Measurements from ENCODE around the gene PRLHR. TPM values are rescaled to one million over a fixed set of nuclear protein-coding genes. Genes with fewer than 3 reads are reported as not detected.

Gene PRLHR
- total RNA-seq, 1 experiment from 2014 or later: not detected

DNA sequence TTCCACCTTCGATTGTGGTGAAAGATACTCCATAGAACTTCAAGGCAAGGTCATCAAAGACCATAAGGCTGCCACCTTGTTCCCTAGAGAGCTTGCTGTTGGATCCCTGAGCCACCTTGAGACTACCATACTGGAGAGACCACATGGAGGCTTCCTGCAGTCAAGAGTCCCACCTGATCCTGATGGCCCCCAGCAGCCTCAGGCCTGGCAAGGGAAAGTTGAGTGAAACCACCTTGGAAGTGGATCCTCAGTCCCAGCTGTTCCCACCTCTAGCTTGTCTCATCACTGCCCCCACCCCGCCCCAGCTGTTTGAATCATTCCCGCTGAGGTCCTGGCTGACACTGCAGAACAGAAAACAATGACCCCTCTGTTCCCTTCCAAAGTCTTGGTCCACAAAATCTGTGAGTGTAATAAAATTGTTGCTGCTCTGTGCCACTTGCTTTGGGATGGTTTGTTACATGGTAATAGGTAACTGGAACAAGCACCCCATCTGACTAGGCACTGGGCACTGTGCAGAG is 32.0 kb downstream of the PRLHR start:
- DNase-seq (ENCODE audit: low spot score): no peak

DNA sequence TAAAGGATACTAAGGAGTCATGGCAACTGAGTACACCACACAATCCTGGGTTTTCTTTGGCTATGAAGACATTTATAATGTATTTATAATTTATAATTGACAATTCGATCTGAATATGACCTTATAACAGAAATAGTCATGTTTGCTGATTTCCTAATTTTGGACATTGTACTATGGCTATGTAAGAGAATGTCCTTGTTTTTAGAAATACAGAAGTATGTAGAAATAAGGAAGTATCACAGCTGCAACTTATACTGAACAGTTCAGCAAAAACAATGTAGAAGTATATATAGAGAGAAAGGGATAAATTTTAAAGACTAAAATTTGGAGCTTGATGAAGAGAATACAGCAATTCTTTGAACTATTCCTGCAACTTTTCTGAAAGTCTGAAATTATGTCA is 32.6 kb downstream of the PRLHR start:
- no peak for DNase-seq (ENCODE audit: low spot score)

DNA sequence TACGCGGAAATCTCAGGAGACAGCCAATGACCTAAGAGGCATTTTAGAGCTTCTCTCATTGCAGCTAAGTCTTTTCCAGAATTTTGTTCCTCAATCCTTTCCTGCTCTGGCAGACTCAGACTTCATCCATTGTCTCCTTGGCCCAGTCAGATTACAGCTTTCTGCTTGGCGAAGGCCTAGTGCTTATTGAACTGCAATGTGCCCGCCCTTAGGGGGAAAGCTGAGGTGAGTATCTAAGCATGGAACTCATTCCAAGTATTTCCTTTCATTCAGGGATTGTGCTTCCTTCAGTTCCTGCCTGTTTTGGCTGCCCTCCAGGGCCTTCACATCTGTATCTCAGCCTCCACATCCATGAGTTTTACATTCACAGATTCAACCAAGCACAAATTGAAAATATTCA is 37.5 kb downstream of the PRLHR start:
- no peak for DNase-seq (ENCODE audit: low spot score)

DNA sequence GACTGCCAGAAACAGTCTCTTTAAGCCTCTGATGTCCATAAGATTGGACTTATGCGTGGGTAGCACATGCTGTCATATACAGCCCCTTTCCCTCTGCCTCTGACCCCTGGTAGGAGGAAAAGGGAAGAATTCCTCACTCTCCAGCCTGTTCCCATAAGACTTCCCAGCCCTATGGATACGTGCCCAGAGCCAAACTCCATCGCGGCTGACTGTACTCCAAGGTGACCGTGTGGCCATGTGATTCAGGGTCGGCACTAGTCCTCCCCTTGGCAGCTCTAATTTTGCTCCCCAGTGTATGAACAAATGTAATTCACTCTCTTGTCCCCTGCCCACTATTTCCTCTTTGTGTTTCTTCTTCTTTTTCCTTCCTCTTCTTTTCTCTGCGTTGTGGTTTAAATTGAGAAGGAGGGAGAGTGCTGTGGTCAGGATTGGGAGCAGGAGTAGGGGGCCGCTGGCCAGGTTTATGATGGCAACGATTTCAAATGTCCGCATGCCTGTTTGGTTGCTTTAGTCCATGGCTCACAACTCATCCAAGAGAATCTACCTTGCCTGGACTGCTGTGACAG is 43.8 kb downstream of the PRLHR start:
- no peak for DNase-seq (ENCODE audit: low spot score)

DNA sequence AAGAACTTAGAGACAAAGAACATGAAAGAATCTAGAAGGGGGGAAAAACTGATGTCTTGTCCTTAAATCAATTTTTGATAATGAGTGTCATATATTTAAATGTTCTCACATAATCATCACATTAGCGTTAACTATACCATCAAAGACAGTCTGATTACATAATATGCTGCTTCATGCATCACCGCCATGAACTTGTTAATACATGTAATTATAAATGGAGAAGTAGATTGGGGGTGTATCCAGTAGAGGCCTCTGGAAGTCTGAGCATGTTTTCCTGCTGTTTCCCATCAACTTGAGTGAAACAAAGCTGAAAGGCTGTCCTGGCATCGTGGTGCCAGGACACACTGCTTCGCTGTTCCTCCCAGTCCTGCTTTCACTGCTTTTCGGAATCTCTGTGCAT is 48.2 kb downstream of the PRLHR start:
- DNase-seq (ENCODE audit: low spot score): no peak

DNA sequence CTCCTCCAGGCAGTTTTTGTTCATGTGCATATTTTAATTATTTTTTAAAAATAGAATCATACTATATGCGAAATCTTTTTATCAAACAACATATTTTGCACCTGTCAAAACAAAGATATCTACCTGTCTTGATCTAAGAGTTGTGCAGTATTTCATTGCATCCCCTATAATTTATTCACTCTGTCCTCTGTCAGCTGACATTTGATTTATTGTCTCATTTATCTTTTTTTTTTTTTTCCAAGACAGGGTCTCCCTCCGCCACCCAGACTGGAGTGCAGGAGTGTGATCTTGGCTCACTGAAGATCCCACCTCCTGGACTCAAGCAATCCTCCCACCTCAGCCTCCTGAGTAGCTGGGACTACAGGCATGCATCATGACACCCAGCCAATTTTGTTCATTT is 49.0 kb downstream of the PRLHR start:
- no peak for DNase-seq (ENCODE audit: low spot score)

DNA sequence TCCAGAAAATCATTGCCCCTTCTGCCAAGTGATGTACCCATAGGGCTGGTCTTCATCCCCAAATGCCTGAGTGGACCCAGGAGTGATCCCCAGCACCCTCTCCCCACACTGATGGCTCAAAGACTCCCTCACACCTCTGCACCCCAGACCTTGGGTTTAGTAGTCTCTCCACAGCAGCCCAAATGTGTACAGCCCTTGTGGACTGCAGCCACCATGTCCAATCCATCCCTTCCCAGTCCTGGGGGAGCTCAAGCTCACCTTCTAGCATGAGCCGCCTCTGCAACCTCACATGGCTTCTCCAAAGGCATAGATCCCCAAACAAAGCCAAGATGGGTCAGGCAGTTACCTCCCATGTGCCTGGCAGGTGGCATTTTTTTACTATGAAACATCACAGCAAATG is 50.1 kb downstream of the PRLHR start:
- no peak for DNase-seq (ENCODE audit: low spot score)

DNA sequence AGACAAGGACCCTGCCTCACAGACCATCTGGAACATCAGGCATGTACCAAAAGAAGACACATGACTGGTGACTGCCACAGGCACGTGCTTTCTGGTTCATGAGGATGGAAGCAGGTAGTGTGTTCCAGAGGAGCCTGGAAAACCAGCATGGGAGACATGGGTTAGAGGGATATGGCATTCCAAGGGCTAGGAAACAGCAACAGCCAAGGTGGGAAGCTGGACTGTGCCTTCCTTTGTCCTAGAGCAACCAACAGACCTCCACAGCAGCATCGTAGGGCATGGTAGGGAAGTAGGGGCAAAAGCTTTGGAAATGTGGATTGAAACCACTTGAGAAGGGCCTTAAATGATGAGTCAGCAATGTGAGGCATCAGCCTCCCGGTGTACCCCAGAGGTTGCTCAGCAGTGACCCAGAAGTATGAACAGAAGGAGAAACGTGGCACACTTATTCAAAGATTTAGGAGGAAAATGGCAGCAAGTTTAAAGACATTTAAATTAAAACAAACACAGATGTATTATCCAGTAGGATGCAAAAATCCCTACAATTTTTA is 51.0 kb downstream of the PRLHR start:
- DNase-seq (ENCODE audit: low spot score): no peak

DNA sequence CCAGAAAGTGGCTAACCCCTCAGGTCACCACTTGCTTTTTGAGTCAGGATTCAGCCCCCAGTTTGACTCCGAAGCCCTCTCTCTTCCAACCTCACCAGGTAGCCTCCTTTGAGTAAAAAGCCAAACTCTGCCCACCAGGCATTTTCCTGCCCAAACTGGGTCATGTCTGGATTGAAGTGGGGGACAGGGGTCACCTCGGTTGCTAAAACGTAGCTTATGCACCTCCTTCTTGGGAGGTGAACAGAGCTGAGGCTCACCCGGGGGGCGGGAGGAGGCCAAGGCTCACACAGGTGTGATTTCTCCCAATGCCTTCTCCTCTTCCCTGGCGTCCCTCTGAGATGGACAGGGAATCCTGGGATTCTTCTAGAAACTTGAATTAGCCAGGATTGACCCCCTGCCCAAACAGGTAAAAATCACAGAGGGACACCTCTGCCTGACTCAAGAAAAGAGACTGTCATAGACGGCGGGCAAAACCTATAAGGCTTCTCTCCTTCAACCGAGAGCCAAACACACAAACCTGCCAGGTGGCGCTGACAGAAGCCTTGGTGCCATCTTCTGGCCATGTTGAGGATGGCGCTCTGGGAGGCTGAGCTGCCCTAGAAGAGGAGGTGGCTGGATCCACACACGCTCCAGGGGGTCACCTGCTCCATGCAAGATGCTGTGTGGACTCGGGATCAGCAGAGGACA is 51.6 kb downstream of the PRLHR start:
- DNase-seq (ENCODE audit: low spot score): peak; percentile 67

DNA sequence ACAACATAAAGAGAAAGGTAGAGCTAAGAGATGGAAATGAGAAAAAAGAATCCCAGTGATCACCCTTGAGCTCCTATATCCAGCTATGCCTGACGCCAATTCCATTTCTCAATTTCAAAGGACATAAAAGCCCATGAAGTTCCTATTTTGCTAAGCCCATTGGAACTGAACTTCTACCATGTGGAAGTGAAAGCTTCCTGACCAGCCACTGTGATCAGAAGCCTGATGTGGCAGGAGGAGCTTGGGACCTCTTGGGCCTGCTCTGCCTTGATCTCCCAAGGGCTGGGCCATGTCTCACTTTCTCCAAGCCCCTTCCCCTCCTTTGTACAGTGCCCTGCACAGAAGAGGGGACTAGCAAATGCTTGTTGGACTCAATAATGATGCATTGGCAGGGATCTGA is 52.7 kb downstream of the PRLHR start:
- no peak for DNase-seq (ENCODE audit: low spot score)

DNA sequence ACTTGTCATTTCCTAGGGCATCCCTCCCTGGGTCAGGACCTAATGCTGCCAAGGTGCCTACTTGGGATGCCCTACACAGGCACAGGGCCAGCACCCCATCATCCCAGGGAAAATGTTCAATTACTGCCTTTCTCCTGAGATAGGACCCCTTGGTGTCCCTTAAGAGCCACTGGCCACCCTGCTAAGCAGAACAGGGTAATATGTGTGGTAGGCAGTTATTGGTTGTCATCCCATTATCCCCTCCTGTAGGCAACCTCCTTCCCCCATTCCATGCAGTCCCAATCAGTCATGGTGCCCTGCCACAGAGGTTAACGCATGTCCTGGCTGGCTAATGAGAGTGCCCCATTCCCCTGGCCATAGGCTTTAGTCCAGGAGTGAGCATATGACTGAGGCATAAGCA is 53.2 kb downstream of the PRLHR start:
- no peak for DNase-seq (ENCODE audit: low spot score)

DNA sequence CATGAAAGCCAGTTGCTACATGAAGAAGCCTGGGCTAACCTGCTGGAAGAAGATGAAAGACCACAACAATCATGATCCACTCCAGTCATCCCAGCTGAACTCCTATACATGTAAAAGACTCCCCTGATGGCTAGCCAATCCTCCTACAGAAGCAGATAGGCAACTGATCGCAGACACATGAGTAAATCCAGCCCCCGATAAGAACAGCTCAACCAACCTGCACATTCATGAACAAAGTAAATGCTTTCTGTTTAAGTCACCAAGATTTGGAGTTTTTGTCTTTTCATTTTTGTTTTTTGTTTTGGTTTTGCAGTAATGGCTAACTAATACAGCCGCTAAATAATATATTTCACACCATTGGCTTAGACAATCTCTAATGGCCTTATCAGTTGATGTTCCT is 53.7 kb downstream of the PRLHR start:
- DNase-seq (ENCODE audit: low spot score): no peak

Other genes starting within 250 kb of the PRLHR start
- gene CACUL1, start 159.3 kb upstream of the PRLHR start, total RNA-seq (2014; rRNA removed; shearing (Covaris generic)): 15.6 and 16.3 TPM in 2 replicates